GM18861 (cell line): ENCODE results near the gene GIT1.

Experiments used
- ATAC-seq: cut with Tn5 transposase; IDR thresholded peaks from one replicate; pipeline ENCODE4 v1.9.1; 2021; ENCODE audit not compliant: unreplicated experiment

Gene GIT1

DNA sequence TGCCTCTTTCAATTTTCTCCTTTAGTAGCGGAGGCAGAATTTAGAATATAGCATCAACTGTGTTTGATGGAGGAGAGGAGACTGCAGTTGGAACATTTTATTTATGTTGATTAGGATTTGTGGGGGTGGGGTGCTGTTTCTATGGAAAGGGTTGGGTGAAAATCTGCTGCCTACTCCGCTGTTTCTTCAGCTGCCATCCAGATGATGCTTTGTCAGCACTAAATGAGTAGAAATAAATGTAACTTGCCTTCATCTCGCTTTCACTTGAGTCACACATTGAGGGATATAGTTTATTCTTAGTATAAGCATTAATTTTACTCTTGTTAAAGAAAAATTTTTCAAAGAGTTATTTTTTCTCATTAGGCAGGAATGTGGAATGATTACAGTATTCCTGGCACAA, 64.8 kb downstream of the GIT1 start:
- no peak for ATAC-seq
